OCI-LY3 (cell line): ENCODE measurements around the gene MTX1.
"Not testable (repeated sequence)": the region's sequence is repeated elsewhere in the genome, so short reads cannot be mapped to it uniquely, and the experiment has no call there.

Experiments
- EZH2phosphoT487 ChIP-seq: fragments of 200-600 bp; shearing (Covaris generic); IDR thresholded peaks from 2 replicates; pipeline ENCODE4 v1.6.1; 2018; ENCODE audit warnings: antibody characterized with exemption, mixed run types, low read depth
- TF ChIP-seq, protein P1 (sequence below): fragments of 200-600, 300-600 bp; sonication (generic); IDR thresholded peaks from 2 replicates; pipeline ENCODE4 v1.5.1; 2014; ENCODE audit warnings: antibody characterized with exemption, low read length, low read depth

DNA sequence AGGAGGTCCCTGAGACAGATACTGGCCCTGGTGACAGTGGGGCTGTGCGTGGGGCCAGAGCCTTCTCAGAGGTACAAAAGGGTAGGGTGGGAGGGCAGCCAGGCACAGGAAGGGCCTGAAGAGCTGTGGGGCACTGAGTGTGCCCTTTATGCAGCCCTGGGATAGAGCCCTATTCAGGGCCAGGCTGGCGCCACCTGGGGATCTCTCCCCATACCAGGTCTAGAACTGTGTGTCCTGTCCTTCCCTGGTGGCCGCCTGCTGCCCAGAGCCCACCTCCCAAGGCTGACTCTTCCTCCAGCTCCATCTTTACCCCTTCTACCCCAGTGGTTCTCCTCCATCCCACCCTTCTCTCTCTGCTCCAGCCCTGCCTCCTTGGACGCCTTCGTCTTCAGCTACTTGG lies 25.0 kb downstream of the MTX1 start:
- TF ChIP-seq, protein P1, sequence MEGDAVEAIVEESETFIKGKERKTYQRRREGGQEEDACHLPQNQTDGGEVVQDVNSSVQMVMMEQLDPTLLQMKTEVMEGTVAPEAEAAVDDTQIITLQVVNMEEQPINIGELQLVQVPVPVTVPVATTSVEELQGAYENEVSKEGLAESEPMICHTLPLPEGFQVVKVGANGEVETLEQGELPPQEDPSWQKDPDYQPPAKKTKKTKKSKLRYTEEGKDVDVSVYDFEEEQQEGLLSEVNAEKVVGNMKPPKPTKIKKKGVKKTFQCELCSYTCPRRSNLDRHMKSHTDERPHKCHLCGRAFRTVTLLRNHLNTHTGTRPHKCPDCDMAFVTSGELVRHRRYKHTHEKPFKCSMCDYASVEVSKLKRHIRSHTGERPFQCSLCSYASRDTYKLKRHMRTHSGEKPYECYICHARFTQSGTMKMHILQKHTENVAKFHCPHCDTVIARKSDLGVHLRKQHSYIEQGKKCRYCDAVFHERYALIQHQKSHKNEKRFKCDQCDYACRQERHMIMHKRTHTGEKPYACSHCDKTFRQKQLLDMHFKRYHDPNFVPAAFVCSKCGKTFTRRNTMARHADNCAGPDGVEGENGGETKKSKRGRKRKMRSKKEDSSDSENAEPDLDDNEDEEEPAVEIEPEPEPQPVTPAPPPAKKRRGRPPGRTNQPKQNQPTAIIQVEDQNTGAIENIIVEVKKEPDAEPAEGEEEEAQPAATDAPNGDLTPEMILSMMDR: not testable (repeated sequence)
- TF ChIP-seq EZH2phosphoT487: not testable (repeated sequence)
